Endothelial cell (in vitro differentiated cells): ENCODE measurements around the gene GLYAT. TPM values are rescaled to one million over a fixed set of nuclear protein-coding genes. Genes with fewer than 3 reads are reported as not detected.

Experiments
- DNase-seq: peaks from one replicate; pipeline ENCODE4 v3.0.0; 2021; ENCODE audit warnings: low spot score
- H3K27ac Mint-ChIP-seq: one replicate; pipeline ENCODE4 v1.8.0; 2021; ENCODE audit warnings: mixed read lengths, inconsistent platforms; ENCODE audit not compliant: unreplicated experiment
- H3K27me3 Mint-ChIP-seq: one replicate; pipeline ENCODE4 v1.8.0; 2021; ENCODE audit warnings: mild to moderate bottlenecking, moderate library complexity, mixed read lengths, inconsistent platforms; ENCODE audit not compliant: unreplicated experiment
- H3K36me3 Mint-ChIP-seq: one replicate; pipeline ENCODE4 v1.8.0; 2021; ENCODE audit warnings: mild to moderate bottlenecking, low read depth, mixed read lengths, inconsistent platforms; ENCODE audit not compliant: unreplicated experiment
- H3K4me1 Mint-ChIP-seq: one replicate; pipeline ENCODE4 v1.8.0; 2021; ENCODE audit warnings: mild to moderate bottlenecking, mixed read lengths, inconsistent platforms; ENCODE audit not compliant: unreplicated experiment
- H3K4me3 Mint-ChIP-seq: one replicate; pipeline ENCODE4 v1.8.0; 2021; ENCODE audit warnings: mild to moderate bottlenecking, mixed read lengths, inconsistent platforms; ENCODE audit not compliant: unreplicated experiment
- H3K9me3 Mint-ChIP-seq: one replicate; pipeline ENCODE4 v1.8.0; 2021; ENCODE audit warnings: mixed read lengths, inconsistent platforms; ENCODE audit not compliant: unreplicated experiment
- CTCF ChIP-seq: fragments of 200-600 bp; sonication (generic); IDR thresholded peaks from one replicate; pipeline ENCODE4 v1.5.0; 2021; ENCODE audit warnings: antibody characterized with exemption; ENCODE audit not compliant: unreplicated experiment
- total RNA-seq: library from RNA; stranded (reverse); fragmentation: NEBNext Ultra II Directional; extraction: Animal tissue kit (Norgen Biotek cat#: 25700); gene quantifications from one replicate; pipeline ENCODE4 v1.2.1, GENCODE V29; 2021; ENCODE audit not compliant: unreplicated experiment

GLYAT gene
- total RNA-seq, 1 donor from 2014 or later, result not detected

DNA sequence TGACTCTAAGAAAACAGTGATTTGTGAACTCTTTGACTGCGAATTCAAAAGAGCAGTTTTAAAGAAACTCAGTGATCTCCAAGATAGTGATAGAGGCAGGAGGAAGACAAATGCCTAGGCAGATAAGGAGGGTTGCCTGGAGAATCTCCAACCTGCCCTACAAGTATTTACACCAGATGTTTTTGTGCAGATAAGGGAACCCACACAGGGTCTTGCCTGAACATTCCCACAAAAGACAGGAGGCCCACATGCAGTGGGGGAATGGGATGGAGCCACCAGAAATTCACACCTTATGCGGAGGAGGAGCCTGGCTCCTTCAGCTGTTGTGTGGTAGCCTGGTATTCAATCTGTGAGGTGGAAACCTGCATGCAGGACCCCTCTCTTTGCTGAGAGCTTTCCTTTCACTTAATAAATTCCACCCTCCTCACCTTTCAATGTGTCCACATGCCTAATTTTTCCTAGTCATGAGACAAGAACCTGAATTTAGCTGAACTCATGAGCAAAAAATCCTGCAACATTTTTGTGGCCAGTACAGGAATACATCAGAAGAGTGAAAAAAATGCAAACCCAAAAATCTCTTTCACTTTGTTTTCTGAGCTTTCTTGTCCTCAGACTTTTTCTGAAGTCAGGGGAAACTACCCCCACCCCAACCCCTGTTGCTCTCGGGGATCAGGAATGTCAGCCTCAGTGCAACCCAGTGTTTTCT, 8.1 kb upstream of the GLYAT start:
- Mint-ChIP-seq H3K9me3 (peaks cover 4% of the 10 kb centered on the region), H3K27ac (no peak overlapping the region), H3K27me3 (peaks cover 4% of the 10 kb centered on the region), H3K36me3 (peaks cover 5% of the 10 kb centered on the region), H3K4me1 (no peaks in the 10 kb centered on the region), H3K4me3 (no peak overlapping the region)
- no peak for TF ChIP-seq CTCF
- no peak for DNase-seq

DNA sequence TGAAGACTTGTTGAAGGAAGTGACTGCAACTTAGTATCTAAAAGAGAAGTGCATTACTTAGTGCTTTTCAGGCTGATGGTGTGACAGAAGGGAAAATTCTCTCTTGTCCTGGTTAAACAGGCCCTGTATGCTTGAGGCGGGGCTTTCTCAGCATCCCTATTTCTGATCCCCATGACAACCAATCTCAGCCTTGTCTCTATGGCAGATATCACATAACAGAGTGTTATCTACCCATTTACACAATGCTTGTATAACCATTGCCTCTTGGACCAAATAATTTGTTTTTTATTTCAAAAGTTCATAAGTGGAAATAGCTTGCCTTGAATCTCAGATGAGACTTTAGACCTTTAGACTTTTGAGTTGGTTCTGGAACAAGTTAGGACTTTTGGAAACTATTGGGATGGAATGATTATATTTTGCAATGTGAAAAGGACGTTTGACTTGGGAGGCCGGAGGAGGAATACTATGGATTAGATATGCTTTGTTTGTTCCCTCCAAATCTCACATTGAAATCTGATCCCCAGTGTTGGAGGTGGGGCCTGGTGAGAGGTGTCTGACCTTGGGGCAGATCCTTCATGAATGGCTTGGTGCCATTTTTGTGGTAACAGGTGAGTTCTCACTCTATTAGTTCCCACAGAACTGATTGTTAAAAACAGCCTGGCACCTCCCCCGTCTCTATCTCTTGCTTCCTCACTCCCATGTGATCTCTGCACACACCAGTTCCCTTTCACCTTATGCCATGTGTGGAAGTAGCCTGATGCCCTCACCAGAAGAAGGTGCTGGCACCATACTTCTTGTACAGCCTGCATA, 3.1 kb upstream of the GLYAT start:
- Mint-ChIP-seq H3K36me3 (no peaks in the 10 kb centered on the region), H3K9me3 (peaks cover 4% of the 10 kb centered on the region), H3K27ac (no peak overlapping the region), H3K27me3 (peaks cover 4% of the 10 kb centered on the region), H3K4me1 (no peaks in the 10 kb centered on the region), H3K4me3 (no peak overlapping the region)
- TF ChIP-seq CTCF, result no peak
- DNase-seq, result no peak

DNA sequence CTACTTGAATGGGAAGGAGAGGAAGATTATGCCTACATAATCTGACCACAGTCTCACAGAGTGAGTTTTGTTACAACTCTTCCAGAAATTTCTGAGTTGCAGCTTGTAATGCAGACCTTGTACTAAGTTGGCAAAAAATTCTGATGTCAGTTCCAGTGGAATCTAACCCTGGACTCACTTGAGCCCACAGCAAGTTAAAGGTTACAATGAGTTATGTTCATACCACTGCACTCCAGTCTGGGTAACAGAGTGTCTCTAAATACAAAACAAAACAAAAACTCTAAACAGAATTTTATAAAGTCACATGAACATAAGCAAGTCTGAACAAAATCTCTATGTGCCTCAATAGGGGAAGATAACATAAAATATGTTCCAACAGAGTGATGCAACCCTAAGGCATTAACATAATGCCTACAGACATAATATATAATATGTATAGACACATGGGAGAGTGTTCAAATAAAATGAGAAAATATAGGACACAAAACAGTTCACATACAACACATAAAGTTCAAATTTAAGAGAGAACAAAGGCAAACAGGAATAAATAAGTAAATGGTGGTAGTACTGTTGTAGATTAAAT, 1.1 kb downstream of the GLYAT start:
- no peak for DNase-seq
- no peak for TF ChIP-seq CTCF
- H3K4me1 Mint-ChIP-seq, result no peaks in the 10 kb centered on the region

GRCh38 chr11:58727415-58727797, 4.3 kb downstream of the GLYAT start:
- Mint-ChIP-seq H3K9me3 (peaks cover 5% of the 10 kb centered on the region), H3K4me1 (no peaks in the 10 kb centered on the region), H3K36me3 (no peaks in the 10 kb centered on the region), H3K27me3 (peaks cover 3% of the 10 kb centered on the region), H3K4me3 (no peak overlapping the region), H3K27ac (no peak overlapping the region)
- DNase-seq, result no peak
- no peak for TF ChIP-seq CTCF

More for the DNA sequence above, 1.1 kb downstream of the GLYAT start:
- no peak overlapping the region for H3K4me3 Mint-ChIP-seq
- no peaks in the 10 kb centered on the region for H3K36me3 Mint-ChIP-seq
- H3K27me3 Mint-ChIP-seq, result peaks cover 4% of the 10 kb centered on the region
- H3K9me3 Mint-ChIP-seq, result no peaks in the 10 kb centered on the region
- H3K27ac Mint-ChIP-seq, result no peak overlapping the region
